ENCODE data around the gene SLC22A23.

DNA sequence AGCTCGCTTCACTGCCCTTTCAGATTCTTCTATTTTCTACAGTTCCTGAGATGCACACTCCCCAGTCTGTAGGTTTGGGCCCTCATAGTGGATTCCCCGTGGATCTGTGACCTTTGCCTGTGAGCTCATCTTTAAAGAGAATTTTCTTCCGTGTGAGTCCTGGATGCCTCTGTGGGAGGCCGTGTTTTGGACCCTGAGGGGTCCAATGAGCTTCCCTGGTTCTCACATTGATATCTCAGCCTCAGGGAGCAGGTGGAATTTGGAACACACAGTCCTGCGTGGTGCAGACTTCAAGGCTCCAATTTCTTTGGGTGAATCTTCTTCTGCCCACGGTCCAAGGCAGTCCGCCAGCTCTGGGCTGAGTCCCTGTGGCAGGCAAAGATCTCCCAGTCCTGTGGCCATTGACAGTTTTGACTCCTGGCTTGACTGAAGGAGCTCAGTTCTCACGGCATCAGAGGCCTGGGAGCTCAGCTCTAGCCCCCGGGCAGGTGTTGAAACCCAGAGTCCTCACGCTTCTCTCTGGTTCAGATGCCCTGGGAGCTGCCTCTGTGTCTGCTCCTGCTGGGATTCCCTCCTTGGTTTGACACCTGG is 137.1 kb downstream of the SLC22A23 start:
- no peak for TF ChIP-seq EZH2 (IDR thresholded peaks at IDR 0.05; ENCODE audit: borderline replicate concordance, insufficient read depth, low read depth, low read length, poor library complexity, severe bottlenecking)
- TF ChIP-seq, protein P1, sequence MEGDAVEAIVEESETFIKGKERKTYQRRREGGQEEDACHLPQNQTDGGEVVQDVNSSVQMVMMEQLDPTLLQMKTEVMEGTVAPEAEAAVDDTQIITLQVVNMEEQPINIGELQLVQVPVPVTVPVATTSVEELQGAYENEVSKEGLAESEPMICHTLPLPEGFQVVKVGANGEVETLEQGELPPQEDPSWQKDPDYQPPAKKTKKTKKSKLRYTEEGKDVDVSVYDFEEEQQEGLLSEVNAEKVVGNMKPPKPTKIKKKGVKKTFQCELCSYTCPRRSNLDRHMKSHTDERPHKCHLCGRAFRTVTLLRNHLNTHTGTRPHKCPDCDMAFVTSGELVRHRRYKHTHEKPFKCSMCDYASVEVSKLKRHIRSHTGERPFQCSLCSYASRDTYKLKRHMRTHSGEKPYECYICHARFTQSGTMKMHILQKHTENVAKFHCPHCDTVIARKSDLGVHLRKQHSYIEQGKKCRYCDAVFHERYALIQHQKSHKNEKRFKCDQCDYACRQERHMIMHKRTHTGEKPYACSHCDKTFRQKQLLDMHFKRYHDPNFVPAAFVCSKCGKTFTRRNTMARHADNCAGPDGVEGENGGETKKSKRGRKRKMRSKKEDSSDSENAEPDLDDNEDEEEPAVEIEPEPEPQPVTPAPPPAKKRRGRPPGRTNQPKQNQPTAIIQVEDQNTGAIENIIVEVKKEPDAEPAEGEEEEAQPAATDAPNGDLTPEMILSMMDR (IDR thresholded peaks at IDR 0.05), result no peak
